Karpas-422 (cell line): ENCODE results near the gene PARD3B. TPM values are rescaled to one million over a fixed set of nuclear protein-coding genes. Genes with fewer than 3 reads are reported as not detected.

Source experiments
- DNase-seq: peaks from one replicate; pipeline ENCODE4 v3.0.0-alpha.2; 2015
- H2AFZ ChIP-seq: fragments of 200-600 bp; sonication (generic); 2 replicates; pipeline ENCODE4 v1.6.1; 2014; ENCODE audit warnings: antibody characterized with exemption, low read length, mixed read lengths
- H3K27ac ChIP-seq: fragments of 200-600 bp; sonication (generic); 2 replicates; pipeline ENCODE4 v1.5.1; 2014; ENCODE audit warnings: mild to moderate bottlenecking, low read length, moderate library complexity
- H3K27me3 ChIP-seq: fragments of 200-600 bp; sonication (generic); 2 replicates; pipeline ENCODE4 v1.6.1; 2014; ENCODE audit warnings: low read length, mixed read lengths
- H3K36me3 ChIP-seq: fragments of 200-600 bp; sonication (generic); 2 replicates; pipeline ENCODE4 v1.6.1; 2014; ENCODE audit warnings: low read length, mixed read lengths; ENCODE audit not compliant: insufficient read depth
- H3K4me1 ChIP-seq: fragments of 200-600 bp; sonication (generic); 2 replicates; pipeline ENCODE4 v1.6.1; 2014; ENCODE audit warnings: mild to moderate bottlenecking, low read length, mixed read lengths
- H3K4me2 ChIP-seq: fragments of 200-600 bp; sonication (generic); 2 replicates; pipeline ENCODE4 v1.6.1; 2014; ENCODE audit warnings: low read length, low read depth, mild to moderate bottlenecking; ENCODE audit not compliant: poor library complexity, severe bottlenecking
- H3K4me3 ChIP-seq: fragments of 200-600 bp; sonication (generic); 2 replicates; pipeline ENCODE4 v1.5.1; 2014; ENCODE audit warnings: mild to moderate bottlenecking, antibody characterized with exemption, low read length, mixed read lengths
- H3K79me2 ChIP-seq: fragments of 200-600 bp; sonication (generic); 2 replicates; pipeline ENCODE4 v1.6.1; 2014; ENCODE audit warnings: mild to moderate bottlenecking, low read length, mixed read lengths
- H3K9ac ChIP-seq: fragments of 200-600 bp; sonication (generic); 2 replicates; pipeline ENCODE4 v1.6.0; 2014; ENCODE audit warnings: low read length
- H3K9me2 ChIP-seq: fragments of 200-600 bp; sonication (generic), shearing (Covaris generic); replicated peaks from 2 replicates; pipeline ENCODE4 v1.6.0; 2014; ENCODE audit warnings: mild to moderate bottlenecking, low read length, moderate library complexity; ENCODE audit not compliant: insufficient read depth
- H3K9me3 ChIP-seq: fragments of 300-700, 200-600 bp; sonication (generic); 2 replicates; pipeline ENCODE4 v1.6.1; 2014; ENCODE audit warnings: low read length, mixed read lengths
- H4K20me1 ChIP-seq: fragments of 200-600 bp; sonication (generic); 2 replicates; pipeline ENCODE4 v1.6.1; 2014; ENCODE audit warnings: mild to moderate bottlenecking, antibody characterized with exemption, low read length, low read depth; ENCODE audit not compliant: insufficient read depth
- total RNA-seq: library from RNA; depleted of rRNA; stranded (reverse); fragments of >200 nt; shearing (Covaris generic); gene quantifications from 2 replicates; pipeline ENCODE4 v1.2.3, GENCODE V29; 2014; ENCODE audit warnings: low replicate concordance

The PARD3B gene
- total RNA-seq, 1 experiment from 2014 or later: not detected

GRCh38 chr2:205259121-205259520, 713.8 kb downstream of the PARD3B start:
- Histone ChIP-seq H3K4me3 (no peak overlapping the region), H3K4me2 (no peak overlapping the region), H4K20me1 (no peaks in the 10 kb centered on the region), H3K36me3 (no peaks in the 10 kb centered on the region), H3K9me3 (no peaks in the 10 kb centered on the region), H3K27ac (no peak overlapping the region), H2AFZ (no peak overlapping the region), H3K27me3 (no peaks in the 10 kb centered on the region), H3K9me2 (no peaks in the 10 kb centered on the region), H3K9ac (no peak overlapping the region), H3K79me2 (no peaks in the 10 kb centered on the region), H3K4me1 (no peaks in the 10 kb centered on the region)
- DNase-seq: no peak

GRCh38 chr2:205261516-205262020, 716.3 kb downstream of the PARD3B start:
- Histone ChIP-seq H3K4me3 (no peak overlapping the region), H2AFZ (no peak overlapping the region), H3K27ac (no peak overlapping the region), H3K9ac (no peak overlapping the region), H3K79me2 (no peaks in the 10 kb centered on the region), H4K20me1 (no peaks in the 10 kb centered on the region), H3K27me3 (no peaks in the 10 kb centered on the region), H3K4me2 (no peak overlapping the region), H3K36me3 (no peaks in the 10 kb centered on the region), H3K4me1 (no peaks in the 10 kb centered on the region), H3K9me2 (no peaks in the 10 kb centered on the region), H3K9me3 (no peaks in the 10 kb centered on the region)
- DNase-seq: no peak

- Histone ChIP-seq H3K9ac (no peak overlapping the region), H2AFZ (no peak overlapping the region)
Measured at GRCh38 chr2:205267323-205267722, 722.0 kb downstream of the PARD3B start.

GRCh38 chr2:205270689-205271088, 725.4 kb downstream of the PARD3B start:
- H2AFZ ChIP-seq: no peak overlapping the region
- no peaks in the 10 kb centered on the region for H3K4me1 ChIP-seq
- no peaks in the 10 kb centered on the region for H3K36me3 ChIP-seq
- H4K20me1 ChIP-seq: no peaks in the 10 kb centered on the region
- H3K4me2 ChIP-seq: no peak overlapping the region
- H3K9me2 ChIP-seq: no peaks in the 10 kb centered on the region
- no peak overlapping the region for H3K9ac ChIP-seq
- no peaks in the 10 kb centered on the region for H3K79me2 ChIP-seq
- no peak for DNase-seq
- H3K27ac ChIP-seq: no peak overlapping the region
- no peak overlapping the region for H3K4me3 ChIP-seq
- no peaks in the 10 kb centered on the region for H3K9me3 ChIP-seq
- H3K27me3 ChIP-seq: no peaks in the 10 kb centered on the region

More at GRCh38 chr2:205267323-205267722, 722.0 kb downstream of the PARD3B start:
- Histone ChIP-seq H3K4me1 (no peaks in the 10 kb centered on the region), H3K9me3 (no peaks in the 10 kb centered on the region), H3K36me3 (no peaks in the 10 kb centered on the region), H3K9me2 (no peaks in the 10 kb centered on the region), H3K4me2 (no peak overlapping the region), H3K4me3 (no peak overlapping the region), H4K20me1 (no peaks in the 10 kb centered on the region), H3K27ac (no peak overlapping the region), H3K79me2 (no peaks in the 10 kb centered on the region), H3K27me3 (no peaks in the 10 kb centered on the region)
- no peak for DNase-seq

- H3K4me2 ChIP-seq: no peak overlapping the region
- no peaks in the 10 kb centered on the region for H3K9me3 ChIP-seq
- no peak overlapping the region for H2AFZ ChIP-seq
- H3K79me2 ChIP-seq: no peaks in the 10 kb centered on the region
- H3K9me2 ChIP-seq: no peaks in the 10 kb centered on the region
- no peaks in the 10 kb centered on the region for H3K4me1 ChIP-seq
- no peak overlapping the region for H3K4me3 ChIP-seq
- H3K36me3 ChIP-seq: no peaks in the 10 kb centered on the region
- no peaks in the 10 kb centered on the region for H3K27me3 ChIP-seq
- H3K27ac ChIP-seq: no peak overlapping the region
- H4K20me1 ChIP-seq: no peaks in the 10 kb centered on the region
- H3K9ac ChIP-seq: no peak overlapping the region
- DNase-seq: no peak
Measured at GRCh38 chr2:205273148-205273547, 727.9 kb downstream of the PARD3B start.

- Histone ChIP-seq H3K79me2 (no peaks in the 10 kb centered on the region), H4K20me1 (no peaks in the 10 kb centered on the region)
Measured at GRCh38 chr2:205273627-205274026, 728.4 kb downstream of the PARD3B start.

GRCh38 chr2:205274801-205275200, 729.5 kb downstream of the PARD3B start:
- Histone ChIP-seq H3K9ac (no peak overlapping the region), H3K79me2 (no peaks in the 10 kb centered on the region), H4K20me1 (no peaks in the 10 kb centered on the region), H3K4me1 (no peaks in the 10 kb centered on the region), H2AFZ (no peak overlapping the region), H3K27ac (no peak overlapping the region), H3K27me3 (no peaks in the 10 kb centered on the region), H3K9me2 (no peaks in the 10 kb centered on the region), H3K4me3 (no peak overlapping the region), H3K4me2 (no peak overlapping the region), H3K9me3 (no peaks in the 10 kb centered on the region), H3K36me3 (no peaks in the 10 kb centered on the region)
- no peak for DNase-seq

More at GRCh38 chr2:205273627-205274026, 728.4 kb downstream of the PARD3B start:
- H3K9me3 ChIP-seq: no peaks in the 10 kb centered on the region
- no peaks in the 10 kb centered on the region for H3K9me2 ChIP-seq
- no peaks in the 10 kb centered on the region for H3K4me1 ChIP-seq
- H3K27me3 ChIP-seq: no peaks in the 10 kb centered on the region
- H3K36me3 ChIP-seq: no peaks in the 10 kb centered on the region
- no peak overlapping the region for H3K4me3 ChIP-seq
- H2AFZ ChIP-seq: no peak overlapping the region
- H3K4me2 ChIP-seq: no peak overlapping the region
- DNase-seq: no peak
- H3K9ac ChIP-seq: no peak overlapping the region
- H3K27ac ChIP-seq: no peak overlapping the region

GRCh38 chr2:205276116-205276777, 731.0 kb downstream of the PARD3B start:
- H3K36me3 ChIP-seq: no peaks in the 10 kb centered on the region
- no peaks in the 10 kb centered on the region for H3K79me2 ChIP-seq
- no peaks in the 10 kb centered on the region for H3K27me3 ChIP-seq
- no peaks in the 10 kb centered on the region for H3K9me2 ChIP-seq
- H3K4me2 ChIP-seq: no peak overlapping the region
- no peak overlapping the region for H3K9ac ChIP-seq
- no peaks in the 10 kb centered on the region for H3K4me1 ChIP-seq
- no peaks in the 10 kb centered on the region for H3K9me3 ChIP-seq
- no peak for DNase-seq
- H3K4me3 ChIP-seq: no peak overlapping the region
- no peak overlapping the region for H2AFZ ChIP-seq
- no peak overlapping the region for H3K27ac ChIP-seq
- H4K20me1 ChIP-seq: no peaks in the 10 kb centered on the region
